Measurements from ENCODE around the gene LAX1. TPM values are rescaled to one million over a fixed set of nuclear protein-coding genes. Genes with fewer than 3 reads are reported as not detected.

LAX1 gene
- total RNA-seq, 1 experiment from 2014 or later: not detected

- intact Hi-C loops (cut with micrococcal nuclease; ENCODE audit: unreplicated experiment): no loop called here
- Histone ChIP-seq H3K9me3 (ENCODE audit: control insufficient read depth, insufficient read depth, low read depth, low read length) (no peaks in the 10 kb centered on the region), H3K27me3 (ENCODE audit: control insufficient read depth, insufficient read depth, low read length) (no peaks in the 10 kb centered on the region), H3K36me3 (ENCODE audit: control insufficient read depth, insufficient read depth, low read length) (peaks cover 18% of the 10 kb centered on the region), H3K27ac (ENCODE audit: low read length) (no peak overlapping the region), H3K4me1 (ENCODE audit: control insufficient read depth, insufficient read depth, low read length) (no peaks in the 10 kb centered on the region), H3K4me3 (ENCODE audit: low read depth in 2 of 2, low read length in 2 of 2) (no peak overlapping the region)
- CTCF ChIA-PET: no interaction called here
- no TSS peak for BruUV-seq (replicated peaks)
- POLR2A ChIA-PET: no interaction called here
- ATAC-seq (no peak), DNase-seq (ENCODE audit: low read depth, low spot score) (no peak)
- TF ChIP-seq CTCF (IDR thresholded peaks at IDR 0.05): no peak
- no peak for TF ChIP-seq POLR2AphosphoS5 (IDR thresholded peaks at IDR 0.05; ENCODE audit: low read depth, low read length)
- no peak for TF ChIP-seq SIN3A (IDR thresholded peaks at IDR 0.05; ENCODE audit: borderline replicate concordance, insufficient read depth, low read depth, low read length)
- in situ Hi-C loops (cut with HindIII; ENCODE audit: low pct_unique_long_range_greater_than_20kb, low sequenced_read_pairs): no loop called here
Observed at GRCh38 chr1:203818399-203818798, 53.4 kb downstream of the LAX1 start.

GRCh38 chr1:203823306-203823705, 58.3 kb downstream of the LAX1 start:
- Histone ChIP-seq H3K27ac (ENCODE audit: low read length) (no peak overlapping the region), H3K4me1 (ENCODE audit: control insufficient read depth, insufficient read depth, low read length) (no peaks in the 10 kb centered on the region), H3K36me3 (ENCODE audit: control insufficient read depth, insufficient read depth, low read length) (peaks cover 29% of the 10 kb centered on the region), H3K4me3 (ENCODE audit: low read depth in 2 of 2, low read length in 2 of 2) (no peak overlapping the region), H3K9me3 (ENCODE audit: control insufficient read depth, insufficient read depth, low read depth, low read length) (no peaks in the 10 kb centered on the region), H3K27me3 (ENCODE audit: control insufficient read depth, insufficient read depth, low read length) (no peaks in the 10 kb centered on the region)
- ChIA-PET POLR2A (no interaction called here), CTCF (no interaction called here)
- in situ Hi-C loops (cut with HindIII; ENCODE audit: low pct_unique_long_range_greater_than_20kb, low sequenced_read_pairs) (no loop called here), intact Hi-C loops (cut with micrococcal nuclease; ENCODE audit: unreplicated experiment) (no loop called here)
- TF ChIP-seq TCF7L2 (IDR thresholded peaks at IDR 0.05; ENCODE audit: low read depth, low read length) (no peak), SIN3A (IDR thresholded peaks at IDR 0.05; ENCODE audit: borderline replicate concordance, insufficient read depth, low read depth, low read length) (no peak), CTCF (IDR thresholded peaks at IDR 0.05) (no peak), REST (IDR thresholded peaks at IDR 0.05; ENCODE audit: insufficient read depth in 1 of 2, low read depth in 2 of 2, low read length in 1 of 2) (no peak), POLR2AphosphoS5 (IDR thresholded peaks at IDR 0.05; ENCODE audit: low read depth, low read length) (no peak)
- no TSS peak for BruUV-seq (replicated peaks)
- no peak for ATAC-seq
- DNase-seq (ENCODE audit: low read depth, low spot score): no peak

Other genes starting within 250 kb of the LAX1 start
- gene ATP2B4, start 138.4 kb upstream of the LAX1 start, total RNA-seq (2021; ENCODE audit: unreplicated experiment): 20.9 TPM
- 39.8 TPM for gene ZBED6, start 30.4 kb downstream of the LAX1 start, total RNA-seq (2021; ENCODE audit: unreplicated experiment)
- 69.6 TPM for gene ZC3H11A, start 30.4 kb downstream of the LAX1 start, total RNA-seq (2021; ENCODE audit: unreplicated experiment)
- 217 TPM for gene SNRPE, start 96.4 kb downstream of the LAX1 start, total RNA-seq (2021; ENCODE audit: unreplicated experiment)

Data from Panc1 (cell line).